ENCODE results near the gene COG5.

DNA sequence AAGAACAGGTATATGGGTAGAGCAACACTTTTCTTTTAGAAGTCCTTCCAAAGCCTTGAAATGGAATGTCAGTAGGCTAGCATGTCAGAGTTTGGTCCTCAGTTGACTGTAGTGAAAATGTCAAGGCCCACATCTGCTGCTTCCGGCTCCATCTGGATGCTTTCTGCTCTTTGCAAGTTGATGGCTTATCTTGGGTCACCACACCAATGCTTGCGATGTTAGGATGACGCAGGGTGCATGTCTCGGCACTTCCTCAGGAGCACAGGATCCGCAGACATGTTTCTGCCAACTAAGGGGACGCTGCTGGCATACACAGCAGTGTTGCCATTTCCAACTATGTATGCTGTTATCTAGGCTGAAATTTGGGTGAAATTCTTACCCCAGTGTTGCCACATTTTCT, 408.9 kb downstream of the COG5 start:
- TF ChIP-seq POLR2A (IDR thresholded peaks at IDR 0.05): no peak
- TF ChIP-seq, protein P1, sequence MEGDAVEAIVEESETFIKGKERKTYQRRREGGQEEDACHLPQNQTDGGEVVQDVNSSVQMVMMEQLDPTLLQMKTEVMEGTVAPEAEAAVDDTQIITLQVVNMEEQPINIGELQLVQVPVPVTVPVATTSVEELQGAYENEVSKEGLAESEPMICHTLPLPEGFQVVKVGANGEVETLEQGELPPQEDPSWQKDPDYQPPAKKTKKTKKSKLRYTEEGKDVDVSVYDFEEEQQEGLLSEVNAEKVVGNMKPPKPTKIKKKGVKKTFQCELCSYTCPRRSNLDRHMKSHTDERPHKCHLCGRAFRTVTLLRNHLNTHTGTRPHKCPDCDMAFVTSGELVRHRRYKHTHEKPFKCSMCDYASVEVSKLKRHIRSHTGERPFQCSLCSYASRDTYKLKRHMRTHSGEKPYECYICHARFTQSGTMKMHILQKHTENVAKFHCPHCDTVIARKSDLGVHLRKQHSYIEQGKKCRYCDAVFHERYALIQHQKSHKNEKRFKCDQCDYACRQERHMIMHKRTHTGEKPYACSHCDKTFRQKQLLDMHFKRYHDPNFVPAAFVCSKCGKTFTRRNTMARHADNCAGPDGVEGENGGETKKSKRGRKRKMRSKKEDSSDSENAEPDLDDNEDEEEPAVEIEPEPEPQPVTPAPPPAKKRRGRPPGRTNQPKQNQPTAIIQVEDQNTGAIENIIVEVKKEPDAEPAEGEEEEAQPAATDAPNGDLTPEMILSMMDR (IDR thresholded peaks at IDR 0.05): no peak
